Left kidney (tissue), 2 donors: ENCODE measurements around the gene CD24. TPM values are rescaled to one million over a fixed set of nuclear protein-coding genes. Genes with fewer than 3 reads are reported as not detected.
A peak's percentile ranks its signal among the peaks of the same experiment; 100 is the strongest.
"Not testable (repeated sequence)": the region's sequence is repeated elsewhere in the genome, so short reads cannot be mapped to it uniquely, and the experiment has no call there.

Source experiments
- DNase-seq: peaks from one replicate; pipeline ENCODE4 v3.0.0-alpha.2; 2013
- polyA plus RNA-seq: library from polyadenylated mRNA; unstranded; fragments of 120-200 nt; gene quantifications from one replicate; pipeline ENCODE4 v1.2.1, GENCODE V29; 2013; ENCODE audit not compliant: insufficient read length

The CD24 gene
- polyA plus RNA-seq, 1 donor = 1,102 TPM

- peak; percentile 53 for DNase-seq
Observed at GRCh38 chr6:106973018-106973835, 1.3 kb downstream of the CD24 start.

GRCh38 chr6:106972500-106972899, 2.0 kb downstream of the CD24 start:
- DNase-seq = peak; percentile 47

GRCh38 chr6:106970769-106971168, 3.8 kb downstream of the CD24 start:
- DNase-seq = not testable (repeated sequence)

GRCh38 chr6:106967936-106968555, 6.5 kb downstream of the CD24 start:
- no peak for DNase-seq

GRCh38 chr6:106966671-106967640, 7.6 kb downstream of the CD24 start:
- no peak for DNase-seq

GRCh38 chr6:106966229-106966628, 8.3 kb downstream of the CD24 start:
- DNase-seq = no peak

- no peak for DNase-seq
Observed at GRCh38 chr6:106964954-106965353, 9.6 kb downstream of the CD24 start.

- DNase-seq = no peak
Observed at GRCh38 chr6:106964099-106964498, 10.4 kb downstream of the CD24 start.

GRCh38 chr6:106963544-106963943, 11.0 kb downstream of the CD24 start:
- no peak for DNase-seq

GRCh38 chr6:106961801-106962200, 12.7 kb downstream of the CD24 start:
- no peak for DNase-seq

GRCh38 chr6:106961136-106961535, 13.4 kb downstream of the CD24 start:
- DNase-seq = no peak

GRCh38 chr6:106959985-106960384, 14.5 kb downstream of the CD24 start:
- DNase-seq = no peak

GRCh38 chr6:106939848-106940247, 34.7 kb downstream of the CD24 start:
- DNase-seq = no peak

- DNase-seq = no peak
Observed at GRCh38 chr6:106939208-106939607, 35.3 kb downstream of the CD24 start.

GRCh38 chr6:106927531-106928398, 46.8 kb downstream of the CD24 start:
- DNase-seq = peak; percentile 81

GRCh38 chr6:106925948-106926347, 48.6 kb downstream of the CD24 start:
- no peak for DNase-seq

- no peak for DNase-seq
Observed at GRCh38 chr6:106924694-106925523, 49.6 kb downstream of the CD24 start.

GRCh38 chr6:106922626-106923025, 51.9 kb downstream of the CD24 start:
- DNase-seq = no peak
